ENCODE measurements around the gene C6orf58. TPM values are rescaled to one million over a fixed set of nuclear protein-coding genes. Genes with fewer than 3 reads are reported as not detected.

Gene C6orf58
- total RNA-seq, 2 experiments from 2014 or later = not detected

GRCh38 chr6:127606131-127606562, 29.2 kb downstream of the C6orf58 start:
- intact Hi-C loops (cut with micrococcal nuclease) = no loop called here
- POLR2A ChIA-PET = no interaction called here
- peak; percentile 45 for ATAC-seq
- DNase-seq = peak; percentile 3
- no peaks in the 10 kb centered on the region for H3K9me3 Mint-ChIP-seq
- CTCF ChIA-PET = interaction anchor here (0.6 to 1.1 kb wide), 3 partner anchors 32 to 722 kb away, joined by 3 to 5 read pairs (median 4); no protein-coding TSS in a partner anchor
- H3K4me3 Mint-ChIP-seq = no peak overlapping the region
- H3K36me3 Mint-ChIP-seq (ENCODE audit: low read depth) = no peaks in the 10 kb centered on the region
- TF ChIP-seq, protein P1, sequence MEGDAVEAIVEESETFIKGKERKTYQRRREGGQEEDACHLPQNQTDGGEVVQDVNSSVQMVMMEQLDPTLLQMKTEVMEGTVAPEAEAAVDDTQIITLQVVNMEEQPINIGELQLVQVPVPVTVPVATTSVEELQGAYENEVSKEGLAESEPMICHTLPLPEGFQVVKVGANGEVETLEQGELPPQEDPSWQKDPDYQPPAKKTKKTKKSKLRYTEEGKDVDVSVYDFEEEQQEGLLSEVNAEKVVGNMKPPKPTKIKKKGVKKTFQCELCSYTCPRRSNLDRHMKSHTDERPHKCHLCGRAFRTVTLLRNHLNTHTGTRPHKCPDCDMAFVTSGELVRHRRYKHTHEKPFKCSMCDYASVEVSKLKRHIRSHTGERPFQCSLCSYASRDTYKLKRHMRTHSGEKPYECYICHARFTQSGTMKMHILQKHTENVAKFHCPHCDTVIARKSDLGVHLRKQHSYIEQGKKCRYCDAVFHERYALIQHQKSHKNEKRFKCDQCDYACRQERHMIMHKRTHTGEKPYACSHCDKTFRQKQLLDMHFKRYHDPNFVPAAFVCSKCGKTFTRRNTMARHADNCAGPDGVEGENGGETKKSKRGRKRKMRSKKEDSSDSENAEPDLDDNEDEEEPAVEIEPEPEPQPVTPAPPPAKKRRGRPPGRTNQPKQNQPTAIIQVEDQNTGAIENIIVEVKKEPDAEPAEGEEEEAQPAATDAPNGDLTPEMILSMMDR (IDR thresholded peaks at IDR 0.05) = peak; percentile 35
- H3K27me3 Mint-ChIP-seq = peaks cover 1% of the 10 kb centered on the region
- no peak overlapping the region for H3K27ac Mint-ChIP-seq
- H3K4me1 Mint-ChIP-seq (ENCODE audit: low read depth) = no peaks in the 10 kb centered on the region

- ATAC-seq (no peak), DNase-seq (no peak)
- TF ChIP-seq, protein P1 (IDR thresholded peaks at IDR 0.05) = no peak
- Mint-ChIP-seq H3K27ac (no peak overlapping the region), H3K4me1 (ENCODE audit: low read depth) (no peaks in the 10 kb centered on the region), H3K9me3 (no peaks in the 10 kb centered on the region), H3K36me3 (ENCODE audit: low read depth) (no peaks in the 10 kb centered on the region), H3K27me3 (peaks cover 1% of the 10 kb centered on the region), H3K4me3 (no peak overlapping the region)
- intact Hi-C loops (cut with micrococcal nuclease) = no loop called here
- ChIA-PET POLR2A (interaction anchor here (0.6 kb wide), 1 partner anchor 27 kb away, joined by 6 read pairs; no protein-coding TSS in a partner anchor), CTCF (no interaction called here)
These were observed 31.7 kb downstream of the C6orf58 start for GRCh38 chr6:127608554-127609270.

DNA sequence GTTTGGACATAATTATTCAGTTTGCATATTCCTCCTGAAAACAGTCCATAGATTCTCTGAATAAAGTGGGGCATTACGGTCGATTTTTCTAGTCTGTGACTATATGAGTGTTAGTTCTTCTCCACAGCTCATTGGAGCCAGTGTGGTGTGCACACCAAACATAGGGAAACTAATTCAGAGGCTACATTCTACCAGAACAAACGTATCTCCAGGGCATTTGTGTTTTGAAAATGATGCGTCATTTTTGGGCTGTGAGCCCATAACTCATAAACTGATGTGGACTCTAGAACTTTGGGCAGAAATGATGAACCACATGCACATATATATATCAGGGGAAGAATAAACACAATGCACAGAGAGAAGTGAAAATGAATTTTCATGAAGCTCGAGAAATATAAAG, 41.8 kb downstream of the C6orf58 start:
- intact Hi-C loops (cut with micrococcal nuclease) = no loop called here
- no peak overlapping the region for H3K27ac Mint-ChIP-seq
- DNase-seq = no peak
- no peak for ATAC-seq
- TF ChIP-seq, protein P1 (IDR thresholded peaks at IDR 0.05) = no peak
- H3K36me3 Mint-ChIP-seq (ENCODE audit: low read depth) = no peaks in the 10 kb centered on the region
- no peak overlapping the region for H3K4me3 Mint-ChIP-seq
- ChIA-PET POLR2A (no interaction called here), CTCF (no interaction called here)
- H3K27me3 Mint-ChIP-seq = no peaks in the 10 kb centered on the region
- no peaks in the 10 kb centered on the region for H3K9me3 Mint-ChIP-seq
- no peaks in the 10 kb centered on the region for H3K4me1 Mint-ChIP-seq (ENCODE audit: low read depth)

DNA sequence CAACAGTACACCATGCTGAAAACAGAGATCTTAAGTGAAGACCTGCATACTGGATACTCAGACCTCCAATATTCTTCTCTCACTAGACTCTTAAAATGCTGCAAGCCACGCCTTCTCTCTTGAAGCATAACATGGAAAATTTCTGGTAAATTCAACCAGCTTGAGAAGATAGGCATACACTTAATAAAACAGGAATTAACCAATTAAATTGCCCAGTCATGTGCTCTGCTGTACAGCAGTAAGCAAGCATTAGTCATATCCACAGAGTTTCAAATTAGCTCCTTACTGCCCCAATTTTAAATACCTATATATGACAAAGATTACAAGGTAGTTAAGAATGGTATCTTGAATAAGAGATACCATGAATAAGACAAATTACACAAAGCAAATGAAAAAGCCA, 53.8 kb downstream of the C6orf58 start:
- intact Hi-C loops (cut with micrococcal nuclease) = no loop called here
- POLR2A ChIA-PET = interaction anchor here (0.6 kb wide), 1 partner anchor 95 kb away, joined by 3 read pairs; no protein-coding TSS in a partner anchor

GRCh38 chr6:127634178-127634577, 57.2 kb downstream of the C6orf58 start:
- POLR2A ChIA-PET = no interaction called here
- Mint-ChIP-seq H3K27me3 (no peaks in the 10 kb centered on the region), H3K4me1 (ENCODE audit: low read depth) (no peaks in the 10 kb centered on the region), H3K27ac (no peak overlapping the region), H3K36me3 (ENCODE audit: low read depth) (peaks cover 1% of the 10 kb centered on the region), H3K9me3 (no peaks in the 10 kb centered on the region), H3K4me3 (no peak overlapping the region)
- CTCF ChIA-PET = no interaction called here
- TF ChIP-seq, protein P1 (IDR thresholded peaks at IDR 0.05) = no peak
- DNase-seq = no peak
- no peak for ATAC-seq
- intact Hi-C loops (cut with micrococcal nuclease) = no loop called here

More for the DNA sequence above, 53.8 kb downstream of the C6orf58 start:
- no peak overlapping the region for H3K27ac Mint-ChIP-seq
- no peak overlapping the region for H3K4me3 Mint-ChIP-seq
- TF ChIP-seq, protein P1 (IDR thresholded peaks at IDR 0.05) = no peak
- ATAC-seq (no peak), DNase-seq (no peak)
- H3K36me3 Mint-ChIP-seq (ENCODE audit: low read depth) = peaks cover 1% of the 10 kb centered on the region
- H3K27me3 Mint-ChIP-seq = no peaks in the 10 kb centered on the region
- H3K4me1 Mint-ChIP-seq (ENCODE audit: low read depth) = no peaks in the 10 kb centered on the region
- H3K9me3 Mint-ChIP-seq = no peaks in the 10 kb centered on the region
- CTCF ChIA-PET = interaction anchor here (1.0 kb wide), 1 partner anchor 11 kb away, joined by 3 read pairs; no protein-coding TSS in a partner anchor

Data from activated CD8-positive, alpha-beta T cell treated with anti-CD3 and anti-CD28 coated beads for 36 hours (primary cell).